WTC11 (cell line): ENCODE results near the gene IL17RC.

ENCODE experiments used
- FOXK1 ChIP-seq: sonication (generic); formaldehyde crosslinking; IDR thresholded peaks from 2 replicates; pipeline ENCODE4 v1.8.0; 2022; ENCODE audit warnings: mild to moderate bottlenecking, moderate library complexity, missing genetic modification reagents
- JAZF1 ChIP-seq: fragments of 250-450 bp; sonication (Bioruptor Pico); IDR thresholded peaks from 2 replicates; pipeline ENCODE4 v1.9.0; 2021; ENCODE audit warnings: moderate library complexity, mild to moderate bottlenecking, inconsistent platforms
- MAX ChIP-seq: sonication (generic); formaldehyde crosslinking; IDR thresholded peaks from 2 replicates; pipeline ENCODE4 v1.8.0; 2022; ENCODE audit warnings: mild to moderate bottlenecking, missing genetic modification reagents
- OVOL2 ChIP-seq: fragments of 250-450 bp; sonication (Bioruptor Pico); IDR thresholded peaks from 2 replicates; pipeline ENCODE4 v1.9.0; 2021; ENCODE audit warnings: mild to moderate bottlenecking, borderline replicate concordance
- TF ChIP-seq, protein P1 (sequence below): fragments of 200-600 bp; IDR thresholded peaks from 2 replicates; pipeline ENCODE4 v1.8.0; 2022; ENCODE audit warnings: antibody characterized with exemption

DNA sequence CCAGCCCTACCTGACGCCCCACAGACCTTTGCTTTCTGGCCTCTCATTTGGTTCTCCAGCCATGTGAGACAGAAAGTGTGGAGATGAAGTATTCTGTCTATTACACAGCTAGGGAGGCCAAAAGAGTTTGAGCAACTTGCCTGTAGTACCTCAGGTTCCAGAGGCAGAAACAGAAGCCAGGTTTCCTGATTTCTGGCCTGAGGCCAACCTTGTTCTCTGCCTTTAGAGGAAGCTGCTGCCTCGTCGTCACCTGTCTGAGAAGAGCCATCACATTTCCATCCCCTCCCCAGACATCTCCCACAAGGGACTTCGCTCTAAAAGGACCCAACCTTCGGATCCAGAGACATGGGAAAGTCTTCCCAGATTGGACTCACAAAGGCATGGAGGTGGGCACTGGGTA, 10.4 kb upstream of the IL17RC start:
- TF ChIP-seq, protein P1, sequence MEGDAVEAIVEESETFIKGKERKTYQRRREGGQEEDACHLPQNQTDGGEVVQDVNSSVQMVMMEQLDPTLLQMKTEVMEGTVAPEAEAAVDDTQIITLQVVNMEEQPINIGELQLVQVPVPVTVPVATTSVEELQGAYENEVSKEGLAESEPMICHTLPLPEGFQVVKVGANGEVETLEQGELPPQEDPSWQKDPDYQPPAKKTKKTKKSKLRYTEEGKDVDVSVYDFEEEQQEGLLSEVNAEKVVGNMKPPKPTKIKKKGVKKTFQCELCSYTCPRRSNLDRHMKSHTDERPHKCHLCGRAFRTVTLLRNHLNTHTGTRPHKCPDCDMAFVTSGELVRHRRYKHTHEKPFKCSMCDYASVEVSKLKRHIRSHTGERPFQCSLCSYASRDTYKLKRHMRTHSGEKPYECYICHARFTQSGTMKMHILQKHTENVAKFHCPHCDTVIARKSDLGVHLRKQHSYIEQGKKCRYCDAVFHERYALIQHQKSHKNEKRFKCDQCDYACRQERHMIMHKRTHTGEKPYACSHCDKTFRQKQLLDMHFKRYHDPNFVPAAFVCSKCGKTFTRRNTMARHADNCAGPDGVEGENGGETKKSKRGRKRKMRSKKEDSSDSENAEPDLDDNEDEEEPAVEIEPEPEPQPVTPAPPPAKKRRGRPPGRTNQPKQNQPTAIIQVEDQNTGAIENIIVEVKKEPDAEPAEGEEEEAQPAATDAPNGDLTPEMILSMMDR: no peak
- TF ChIP-seq FOXK1 (CRISPR knock-in tag): no peak
- TF ChIP-seq JAZF1 (CRISPR knock-in tag): no peak
- no peak for TF ChIP-seq OVOL2
- no peak for TF ChIP-seq MAX (CRISPR knock-in tag)
